Stimulated activated CD4-positive, alpha-beta T cell treated with anti-CD3 and anti-CD28 coated beads, Interleukin-15, amount 100 ng/mL, for 48 hours (primary cell): ENCODE results near the gene HDAC4.
A peak's percentile ranks its signal among the peaks of the same experiment; 100 is the strongest.
"Not testable (repeated sequence)": the region's sequence is repeated elsewhere in the genome, so short reads cannot be mapped to it uniquely, and the experiment has no call there.

ENCODE experiments used
- DNase-seq, 2 donors: peaks; one replicate each; pipeline ENCODE4 v3.0.0-alpha.2; 2020; ENCODE audit warnings: low read depth in 2 of 2

The HDAC4 gene

GRCh38 chr2:239049421-239050251 is 351.2 kb downstream of the HDAC4 start:
- DNase-seq, result no peak

- no peak for DNase-seq
Observed at GRCh38 chr2:239048736-239049135, 352.1 kb downstream of the HDAC4 start.

GRCh38 chr2:239047861-239048260 is 353.0 kb downstream of the HDAC4 start:
- DNase-seq, result no peak

- no peak for DNase-seq
Observed at GRCh38 chr2:239047420-239047819, 353.4 kb downstream of the HDAC4 start.

- no peak for DNase-seq
Observed at GRCh38 chr2:239046822-239047221, 354.0 kb downstream of the HDAC4 start.

- DNase-seq, result no peak
Observed at GRCh38 chr2:239044336-239044735, 356.5 kb downstream of the HDAC4 start.

- DNase-seq, result no peak
Observed at GRCh38 chr2:239043326-239043725, 357.5 kb downstream of the HDAC4 start.

GRCh38 chr2:239042551-239043320 is 358.1 kb downstream of the HDAC4 start:
- DNase-seq, result no peak

GRCh38 chr2:239042046-239042445 is 358.8 kb downstream of the HDAC4 start:
- no peak for DNase-seq

GRCh38 chr2:239041062-239041461 is 359.8 kb downstream of the HDAC4 start:
- DNase-seq, result no peak

- no peak for DNase-seq
Observed at GRCh38 chr2:239040152-239040761, 360.6 kb downstream of the HDAC4 start.

GRCh38 chr2:239039479-239039861 is 361.4 kb downstream of the HDAC4 start:
- no peak for DNase-seq

GRCh38 chr2:239038773-239039478 is 361.9 kb downstream of the HDAC4 start:
- DNase-seq, result no peak

GRCh38 chr2:239038284-239038683 is 362.5 kb downstream of the HDAC4 start:
- DNase-seq, result not testable (repeated sequence)

- DNase-seq, result no peak
Observed at GRCh38 chr2:239037559-239037910, 363.3 kb downstream of the HDAC4 start.

GRCh38 chr2:239036819-239037558 is 363.8 kb downstream of the HDAC4 start:
- DNase-seq, result no peak

- DNase-seq, result no peak
Observed at GRCh38 chr2:239035997-239036731, 364.7 kb downstream of the HDAC4 start.

GRCh38 chr2:239035361-239035814 is 365.4 kb downstream of the HDAC4 start:
- DNase-seq, result peak; percentile 19 to 43

GRCh38 chr2:239034561-239035341 is 366.1 kb downstream of the HDAC4 start:
- no peak for DNase-seq
